Keratinocyte (primary cell): ENCODE measurements around the gene EPHA3. TPM values are rescaled to one million over a fixed set of nuclear protein-coding genes. Genes with fewer than 3 reads are reported as not detected.

ENCODE experiments used
- DNase-seq: peaks from one replicate; pipeline ENCODE4 v3.0.0-alpha.2; 2011; ENCODE audit warnings: low read depth, missing footprints, low spot score
- FAIRE-seq: peaks from 2 replicates; lab custom pipeline; 2011; peaks lifted over from hg19 to GRCh38; lab: Jason Lieb, UNC
- H2AFZ ChIP-seq: 2 replicates; pipeline ENCODE4 v1.6.0; 2012; ENCODE audit warnings: low read length, control low read depth, inconsistent platforms; ENCODE audit not compliant: control insufficient read depth
- H3K27ac ChIP-seq: 2 replicates; pipeline ENCODE4 v1.5.1; 2011; ENCODE audit warnings: low read length; ENCODE audit not compliant: control insufficient read depth, insufficient read depth
- H3K27me3 ChIP-seq: 3 replicates; pipeline ENCODE4 v1.6.0; 2011; ENCODE audit warnings: low read length; ENCODE audit not compliant: control insufficient read depth, insufficient read depth; ENCODE audit errors: extremely low read depth
- H3K36me3 ChIP-seq, 2 experiments: 2 replicates in 1 of 2; 3 replicates in 1 of 2; pipeline ENCODE4 v1.5.1; 2011; ENCODE audit warnings: low read length in 2 of 2, mild to moderate bottlenecking in 1 of 2; ENCODE audit not compliant: control insufficient read depth in 2 of 2, insufficient read depth in 2 of 2; ENCODE audit errors: extremely low read depth in 1 of 2
- H3K4me1 ChIP-seq: 3 replicates; pipeline ENCODE4 v1.5.1; 2011; ENCODE audit warnings: low read length; ENCODE audit not compliant: control insufficient read depth, insufficient read depth; ENCODE audit errors: extremely low read depth
- H3K4me2 ChIP-seq: 3 replicates; pipeline ENCODE4 v1.6.0; 2011; ENCODE audit warnings: low read depth, low read length; ENCODE audit not compliant: control insufficient read depth, insufficient read depth; ENCODE audit errors: extremely low read depth
- H3K4me3 ChIP-seq, 3 experiments: fragments of 200-600 bp in 1 of 3; sonication (generic) in 1 of 3; 2 replicates in 2 of 3; 3 replicates in 1 of 3; pipeline ENCODE4 v1.5.1; 2011 to 2016; ENCODE audit warnings: low read length in 3 of 3, mild to moderate bottlenecking in 3 of 3, control low read depth in 2 of 3, inconsistent platforms in 1 of 3, low read depth in 1 of 3, mixed read lengths in 1 of 3, mixed run types in 1 of 3, moderate library complexity in 1 of 3; ENCODE audit not compliant: control insufficient read depth in 2 of 3, insufficient read depth in 2 of 3; ENCODE audit errors: extremely low read depth in 1 of 3
- H3K79me2 ChIP-seq: 2 replicates; pipeline ENCODE4 v1.6.0; 2012; ENCODE audit warnings: low read length; ENCODE audit not compliant: control insufficient read depth, insufficient read depth
- H3K9ac ChIP-seq: 3 replicates; pipeline ENCODE4 v1.6.0; 2011; ENCODE audit warnings: low read length; ENCODE audit not compliant: control insufficient read depth, insufficient read depth; ENCODE audit errors: extremely low read depth
- H3K9me1 ChIP-seq: 3 replicates; pipeline ENCODE4 v1.6.0; 2011; ENCODE audit warnings: low read length; ENCODE audit not compliant: control insufficient read depth, insufficient read depth; ENCODE audit errors: extremely low read depth
- H3K9me3 ChIP-seq: 2 replicates; pipeline ENCODE4 v1.5.1; 2012; ENCODE audit warnings: low read depth, low read length; ENCODE audit not compliant: control insufficient read depth
- H4K20me1 ChIP-seq: 3 replicates; pipeline ENCODE4 v1.6.0; 2011; ENCODE audit warnings: low read length; ENCODE audit not compliant: control insufficient read depth, insufficient read depth; ENCODE audit errors: extremely low read depth
- EZH2 ChIP-seq: IDR thresholded peaks from one replicate; pipeline ENCODE4 v1.6.1; 2012; ENCODE audit warnings: inconsistent platforms, mild to moderate bottlenecking, low read length, moderate library complexity
- dilution Hi-C: fragments of 300-500 bp; cut with MboI; formaldehyde crosslinking; loops from one replicate; pipeline ENCODE4 v1.7.0; 2020; ENCODE audit warnings: low sequenced_read_pairs; ENCODE audit not compliant: extremely low pct_ligation_motif_present
- polyA plus RNA-seq, 5 experiments: library from polyadenylated mRNA; depleted of rRNA in 3 of 5; stranded (reverse) in 3 of 5; stranded (forward) in 1 of 5; unstranded in 1 of 5; fragments of >200 nt; gene quantifications; 1 replicate in 1 of 5; 2 replicates in 3 of 5; 3 replicates in 1 of 5; pipeline versions ENCODE4 v1.2.1 to v1.2.3, GENCODE V29; 2011 to 2012; ENCODE audit warnings: missing spikeins in 2 of 5, low read depth in 1 of 5, low replicate concordance in 1 of 5
- TF ChIP-seq, protein P1 (sequence below), 3 experiments: IDR thresholded peaks in 1 of 3; conservative IDR thresholded peaks in 1 of 3; optimal IDR thresholded peaks in 1 of 3; 2 replicates in 2 of 3; 3 replicates in 1 of 3; pipeline versions ENCODE3 to v1.5.1; 2011; ENCODE audit warnings: low read length in 3 of 3, mild to moderate bottlenecking in 3 of 3, moderate library complexity in 2 of 3, control low read depth in 1 of 3, inconsistent platforms in 1 of 3; ENCODE audit not compliant: insufficient read depth in 2 of 3; ENCODE audit errors: extremely low read depth in 1 of 3

EPHA3 gene
- polyA plus RNA-seq, 1 donor (not counting 4 experiments of a cell fraction or from before 2014, with no cell fraction given): 0.13 TPM

- H3K9me3 ChIP-seq: no peaks in the 10 kb centered on the region
- FAIRE-seq (no peak), DNase-seq (no peak)
- H3K27me3 ChIP-seq: no peaks in the 10 kb centered on the region
- H3K9ac ChIP-seq: no peak overlapping the region
- H3K4me3 ChIP-seq: no peak overlapping the region
- dilution Hi-C loops: no loop called here
- H2AFZ ChIP-seq: no peak overlapping the region
- no peaks in the 10 kb centered on the region for H3K36me3 ChIP-seq
- no peaks in the 10 kb centered on the region for H3K4me1 ChIP-seq
- TF ChIP-seq, protein P1, sequence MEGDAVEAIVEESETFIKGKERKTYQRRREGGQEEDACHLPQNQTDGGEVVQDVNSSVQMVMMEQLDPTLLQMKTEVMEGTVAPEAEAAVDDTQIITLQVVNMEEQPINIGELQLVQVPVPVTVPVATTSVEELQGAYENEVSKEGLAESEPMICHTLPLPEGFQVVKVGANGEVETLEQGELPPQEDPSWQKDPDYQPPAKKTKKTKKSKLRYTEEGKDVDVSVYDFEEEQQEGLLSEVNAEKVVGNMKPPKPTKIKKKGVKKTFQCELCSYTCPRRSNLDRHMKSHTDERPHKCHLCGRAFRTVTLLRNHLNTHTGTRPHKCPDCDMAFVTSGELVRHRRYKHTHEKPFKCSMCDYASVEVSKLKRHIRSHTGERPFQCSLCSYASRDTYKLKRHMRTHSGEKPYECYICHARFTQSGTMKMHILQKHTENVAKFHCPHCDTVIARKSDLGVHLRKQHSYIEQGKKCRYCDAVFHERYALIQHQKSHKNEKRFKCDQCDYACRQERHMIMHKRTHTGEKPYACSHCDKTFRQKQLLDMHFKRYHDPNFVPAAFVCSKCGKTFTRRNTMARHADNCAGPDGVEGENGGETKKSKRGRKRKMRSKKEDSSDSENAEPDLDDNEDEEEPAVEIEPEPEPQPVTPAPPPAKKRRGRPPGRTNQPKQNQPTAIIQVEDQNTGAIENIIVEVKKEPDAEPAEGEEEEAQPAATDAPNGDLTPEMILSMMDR (optimal IDR thresholded peaks at IDR 0.05 in 1 of 3, IDR thresholded peaks at IDR 0.05 in 1 of 3, conservative IDR thresholded peaks at IDR 0.05 in 1 of 3; ENCODE audit: extremely low read depth in 1 of 3, insufficient read depth in 2 of 3, low read length in 3 of 3): no peak
- no peak for TF ChIP-seq EZH2
- no peaks in the 10 kb centered on the region for H4K20me1 ChIP-seq
- no peak overlapping the region for H3K4me2 ChIP-seq
- H3K9me1 ChIP-seq: no peaks in the 10 kb centered on the region
- no peak overlapping the region for H3K27ac ChIP-seq
- H3K79me2 ChIP-seq: no peaks in the 10 kb centered on the region
Measured at GRCh38 chr3:89364314-89364713, 256.9 kb downstream of the EPHA3 start.

DNA sequence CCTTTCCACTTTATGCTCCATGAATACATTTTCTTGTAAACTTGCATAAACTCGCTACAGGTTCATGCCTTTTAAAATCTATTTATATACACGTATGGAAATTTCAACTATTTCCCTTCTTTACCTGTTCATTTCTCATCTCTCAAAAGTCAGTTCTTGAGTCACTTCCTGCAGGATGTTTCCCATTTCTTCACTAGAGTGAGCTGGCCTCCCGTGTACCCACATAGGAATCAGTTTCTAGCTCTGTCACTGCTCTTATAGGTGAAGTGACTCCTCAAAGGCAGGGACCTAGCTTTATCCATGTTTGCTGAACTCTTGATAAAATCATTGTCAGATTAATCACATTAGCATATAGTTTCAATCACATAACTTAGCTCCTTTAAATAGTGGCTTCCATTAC, 259.7 kb downstream of the EPHA3 start:
- H2AFZ ChIP-seq: no peak overlapping the region
- no peaks in the 10 kb centered on the region for H3K9me3 ChIP-seq
- no peaks in the 10 kb centered on the region for H3K36me3 ChIP-seq
- H3K27me3 ChIP-seq: no peaks in the 10 kb centered on the region
- no peaks in the 10 kb centered on the region for H4K20me1 ChIP-seq
- H3K9ac ChIP-seq: no peak overlapping the region
- DNase-seq: no peak
- H3K4me2 ChIP-seq: no peak overlapping the region
- dilution Hi-C loops: no loop called here
- no peak overlapping the region for H3K27ac ChIP-seq
- no peaks in the 10 kb centered on the region for H3K9me1 ChIP-seq
- no peak for FAIRE-seq
- no peaks in the 10 kb centered on the region for H3K79me2 ChIP-seq
- H3K4me3 ChIP-seq: no peak overlapping the region
- no peak for TF ChIP-seq EZH2
- TF ChIP-seq, protein P1 (optimal IDR thresholded peaks at IDR 0.05 in 1 of 3, IDR thresholded peaks at IDR 0.05 in 1 of 3, conservative IDR thresholded peaks at IDR 0.05 in 1 of 3; ENCODE audit: extremely low read depth in 1 of 3, insufficient read depth in 2 of 3, low read length in 3 of 3): no peak
- no peaks in the 10 kb centered on the region for H3K4me1 ChIP-seq
